ENCODE results near the gene PLCG2.
A peak's percentile ranks its signal among the peaks of the same experiment; 100 is the strongest.

Gene PLCG2

GRCh38 chr16:81881228-81881627 is 102.1 kb downstream of the PLCG2 start:
- DNase-seq: no peak

GRCh38 chr16:81882559-81882958 is 103.5 kb downstream of the PLCG2 start:
- no peak for DNase-seq

GRCh38 chr16:81883235-81883634 is 104.1 kb downstream of the PLCG2 start:
- DNase-seq: no peak

- peak; percentile 14 to 21 for DNase-seq
Observed at GRCh38 chr16:81885976-81886586, 107.0 kb downstream of the PLCG2 start.

- no peak for DNase-seq
Observed at GRCh38 chr16:81888520-81889394, 109.7 kb downstream of the PLCG2 start.

- DNase-seq: no peak
Observed at GRCh38 chr16:81891736-81892364, 112.8 kb downstream of the PLCG2 start.

- no peak for DNase-seq
Observed at GRCh38 chr16:81894592-81894991, 115.5 kb downstream of the PLCG2 start.

- DNase-seq: no peak
Observed at GRCh38 chr16:81896902-81897301, 117.8 kb downstream of the PLCG2 start.

GRCh38 chr16:81899601-81900000 is 120.5 kb downstream of the PLCG2 start:
- no peak for DNase-seq

- no peak for DNase-seq
Observed at GRCh38 chr16:81900014-81900413, 120.9 kb downstream of the PLCG2 start.

GRCh38 chr16:81900456-81900855 is 121.4 kb downstream of the PLCG2 start:
- DNase-seq: no peak

GRCh38 chr16:81901484-81901883 is 122.4 kb downstream of the PLCG2 start:
- no peak for DNase-seq

GRCh38 chr16:81902025-81902424 is 122.9 kb downstream of the PLCG2 start:
- no peak for DNase-seq

- no peak for DNase-seq
Observed at GRCh38 chr16:81904320-81904719, 125.2 kb downstream of the PLCG2 start.

- DNase-seq: no peak
Observed at GRCh38 chr16:81905277-81905676, 126.2 kb downstream of the PLCG2 start.

- DNase-seq: no peak
Observed at GRCh38 chr16:81907681-81908080, 128.6 kb downstream of the PLCG2 start.

- DNase-seq: no peak
Observed at GRCh38 chr16:81908466-81909262, 129.6 kb downstream of the PLCG2 start.

GRCh38 chr16:81910366-81910885 is 131.3 kb downstream of the PLCG2 start:
- no peak for DNase-seq

GRCh38 chr16:81912395-81912794 is 133.3 kb downstream of the PLCG2 start:
- DNase-seq: no peak

- no peak for DNase-seq
Observed at GRCh38 chr16:81913222-81913621, 134.1 kb downstream of the PLCG2 start.

GRCh38 chr16:81917375-81917774 is 138.3 kb downstream of the PLCG2 start:
- DNase-seq: no peak

- DNase-seq: no peak
Observed at GRCh38 chr16:81918927-81919326, 139.8 kb downstream of the PLCG2 start.

GRCh38 chr16:81920498-81920897 is 141.4 kb downstream of the PLCG2 start:
- DNase-seq: no peak
